Endodermal cell (in vitro differentiated cells): ENCODE measurements around the gene MYCBPAP. TPM values are rescaled to one million over a fixed set of nuclear protein-coding genes. Genes with fewer than 3 reads are reported as not detected.

ENCODE experiments used
- DNase-seq: peaks from one replicate; pipeline ENCODE4 v3.0.0-alpha.2; 2017
- H3K27ac ChIP-seq: 2 replicates; pipeline ENCODE4 v1.5.1; 2013; ENCODE audit warnings: mild to moderate bottlenecking, low read depth, low read length, moderate library complexity
- H3K27me3 ChIP-seq: 2 replicates; pipeline ENCODE4 v1.6.1; 2013; ENCODE audit warnings: mild to moderate bottlenecking, low read length, moderate library complexity; ENCODE audit not compliant: insufficient read depth, control insufficient read depth, poor library complexity, severe bottlenecking
- H3K36me3 ChIP-seq: 2 replicates; pipeline ENCODE4 v1.7.0; 2013; ENCODE audit warnings: mild to moderate bottlenecking, low read length, moderate library complexity; ENCODE audit not compliant: control insufficient read depth, insufficient read depth
- H3K4me1 ChIP-seq: one replicate; pipeline ENCODE4 v1.7.0; 2013; ENCODE audit warnings: low read length; ENCODE audit not compliant: control insufficient read depth, insufficient read depth
- H3K4me3 ChIP-seq: 2 replicates; pipeline ENCODE4 v1.5.1; 2013; ENCODE audit warnings: mild to moderate bottlenecking, low read length, moderate library complexity
- H3K9ac ChIP-seq: 2 replicates; pipeline ENCODE4 v1.6.1; 2013; ENCODE audit warnings: mild to moderate bottlenecking, low read length, moderate library complexity; ENCODE audit not compliant: poor library complexity, severe bottlenecking; ENCODE audit errors: extremely low read depth
- H3K9me3 ChIP-seq: 2 replicates; pipeline ENCODE4 v1.6.1; 2013; ENCODE audit warnings: mild to moderate bottlenecking, low read length, moderate library complexity; ENCODE audit not compliant: control insufficient read depth
- H3K27ac Mint-ChIP-seq: 2 replicates; pipeline ENCODE4 v1.8.0; 2020; ENCODE audit warnings: mixed read lengths
- H3K27me3 Mint-ChIP-seq: 2 replicates; pipeline ENCODE4 v1.8.0; 2021; ENCODE audit warnings: mild to moderate bottlenecking, mixed read lengths; ENCODE audit not compliant: insufficient read depth
- H3K36me3 Mint-ChIP-seq: 2 replicates; pipeline ENCODE4 v1.8.0; 2020; ENCODE audit warnings: low read depth, mixed read lengths
- H3K4me1 Mint-ChIP-seq: 2 replicates; pipeline ENCODE4 v1.8.0; 2020; ENCODE audit warnings: mixed read lengths
- H3K4me3 Mint-ChIP-seq: 2 replicates; pipeline ENCODE4 v1.8.0; 2020; ENCODE audit warnings: mild to moderate bottlenecking, moderate library complexity, mixed read lengths
- H3K9me3 Mint-ChIP-seq: 2 replicates; pipeline ENCODE4 v1.8.0; 2020; ENCODE audit warnings: mild to moderate bottlenecking, mixed read lengths
- CTCF ChIP-seq: fragments of 200-600 bp; sonication (generic); conservative IDR thresholded peaks from 2 replicates; pipeline ENCODE4 v1.5.0; 2021; ENCODE audit warnings: antibody characterized with exemption, mild to moderate bottlenecking
- WGBS, 2 experiments: methylation state at CpG; one replicate each; pipeline versions ENCODE4 v1.1.5 to v1.1.7; 2013; ENCODE audit warnings: missing lambda C conversion rate in 2 of 2, mixed read lengths in 1 of 2; ENCODE audit not compliant: insufficient coverage in 1 of 2, insufficient read length in 1 of 2; 5-methylcytosine and 5-hydroxymethylcytosine counted together
- total RNA-seq, 2 donors: library from RNA; stranded (reverse); fragmentation: NEBNext Ultra II Directional in 1 of 2; extraction: Animal tissue kit (Norgen Biotek cat#: 25700) in 1 of 2; gene quantifications; 2 replicates in 1 of 2; 3 replicates in 1 of 2; pipeline ENCODE4 v1.2.1, GENCODE V29; 2021

MYCBPAP gene
- total RNA-seq, 2 donors from 2014 or later, result 3.5 to 7.1 TPM

- H3K4me3 ChIP-seq, result no peak overlapping the region
Observed at GRCh38 chr17:50467855-50468303, 40.4 kb upstream of the MYCBPAP start.

GRCh38 chr17:50468304-50469207 lies 39.7 kb upstream of the MYCBPAP start, which contains the start of gene CHAD:
TSS of gene CHAD (minus strand) at chr17:50468880. CDS start at chr17:50468813, 67 bp downstream.
- Histone ChIP-seq H3K9me3 (no peaks in the 10 kb centered on the region), H3K36me3 (no peaks in the 10 kb centered on the region), H3K4me1 (no peaks in the 10 kb centered on the region), H3K27me3 (peaks cover 16% of the 10 kb centered on the region), H3K27ac (no peak within 1 kb of the TSS), H3K9ac (no peak within 1 kb of the TSS), H3K4me3 (no peak within 1 kb of the TSS)
- Mint-ChIP-seq H3K27me3 (peaks cover 50% of the 10 kb centered on the region), H3K4me1 (peaks cover 16% of the 10 kb centered on the region), H3K4me3 (peak within 1 kb of the TSS; percentile 42), H3K27ac (no peak within 1 kb of the TSS), H3K9me3 (no peaks in the 10 kb centered on the region), H3K36me3 (peaks cover 30% of the 10 kb centered on the region)
- 60 to 75% methylated on average over 26 to 71 of the region's 71 CpGs for WGBS, 2 experiments
- TF ChIP-seq CTCF, result no peak
- DNase-seq, result peak; percentile 75

More at GRCh38 chr17:50467855-50468303, 40.4 kb upstream of the MYCBPAP start:
- 86 to 94% methylated on average over 6 to 13 of the region's 13 CpGs for WGBS, 2 experiments
- H3K4me3 Mint-ChIP-seq, result peak overlapping the region; percentile 42
- peaks cover 16% of the 10 kb centered on the region for H3K4me1 Mint-ChIP-seq
- DNase-seq, result peak; percentile 67
- H3K36me3 Mint-ChIP-seq, result peaks cover 30% of the 10 kb centered on the region
- no peak overlapping the region for H3K9ac ChIP-seq
- no peak for TF ChIP-seq CTCF
- no peak overlapping the region for H3K27ac ChIP-seq
- H3K27me3 Mint-ChIP-seq, result peaks cover 50% of the 10 kb centered on the region
- H3K27ac Mint-ChIP-seq, result no peak overlapping the region
- no peaks in the 10 kb centered on the region for H3K9me3 Mint-ChIP-seq
- no peaks in the 10 kb centered on the region for H3K9me3 ChIP-seq
- no peaks in the 10 kb centered on the region for H3K4me1 ChIP-seq
- peaks cover 16% of the 10 kb centered on the region for H3K27me3 ChIP-seq
- H3K36me3 ChIP-seq, result no peaks in the 10 kb centered on the region

- peaks cover 16% of the 10 kb centered on the region for H3K4me1 Mint-ChIP-seq
- no peak overlapping the region for H3K4me3 ChIP-seq
- H3K9me3 Mint-ChIP-seq, result no peaks in the 10 kb centered on the region
- H3K27me3 Mint-ChIP-seq, result peaks cover 50% of the 10 kb centered on the region
- no peaks in the 10 kb centered on the region for H3K36me3 ChIP-seq
- no peak overlapping the region for H3K9ac ChIP-seq
- no peak overlapping the region for H3K27ac Mint-ChIP-seq
- 56 to 79% methylated on average over 5 to 33 of the region's 37 CpGs for WGBS, 2 experiments
- no peak overlapping the region for H3K27ac ChIP-seq
- peaks cover 32% of the 10 kb centered on the region for H3K36me3 Mint-ChIP-seq
- H3K27me3 ChIP-seq, result peaks cover 16% of the 10 kb centered on the region
- H3K4me1 ChIP-seq, result no peaks in the 10 kb centered on the region
- no peak for TF ChIP-seq CTCF
- H3K9me3 ChIP-seq, result no peaks in the 10 kb centered on the region
- peak overlapping the region; percentile 24 for H3K4me3 Mint-ChIP-seq
- peak; percentile 60 for DNase-seq
Observed at GRCh38 chr17:50469208-50469605, 39.0 kb upstream of the MYCBPAP start.
